Cardiac muscle cell (in vitro differentiated cells and primary cell): ENCODE measurements around the gene HINT3. TPM values are rescaled to one million over a fixed set of nuclear protein-coding genes. Genes with fewer than 3 reads are reported as not detected.

Experiments
- DNase-seq, 2 donors: peaks; one replicate each; pipeline versions ENCODE4 v3.0.0 to v3.0.0-alpha.2; 2010 to 2017; ENCODE audit warnings: low read depth in 1 of 2, low spot score in 1 of 2
- H3K27ac ChIP-seq: fragments of 200-600 bp; sonication (generic); 2 replicates; pipeline ENCODE4 v1.5.1; 2016
- H3K27me3 ChIP-seq: fragments of 200-600 bp; sonication (generic); 2 replicates; pipeline ENCODE4 v1.6.0; 2016; ENCODE audit warnings: control low read depth
- H3K36me3 ChIP-seq: fragments of 200-600 bp; sonication (generic); 2 replicates; pipeline ENCODE4 v1.5.1; 2016; ENCODE audit warnings: control low read depth
- H3K4me1 ChIP-seq: fragments of 200-600 bp; sonication (generic); 2 replicates; pipeline ENCODE4 v1.8.1; 2017; ENCODE audit warnings: low read depth, mild to moderate bottlenecking, mixed run types
- H3K4me3 ChIP-seq: fragments of 200-600 bp; sonication (generic); 2 replicates; pipeline ENCODE4 v1.5.1; 2016; ENCODE audit warnings: mild to moderate bottlenecking
- H3K9me3 ChIP-seq: fragments of 200-600 bp; sonication (generic); 2 replicates; pipeline ENCODE4 v1.5.1; 2017; ENCODE audit warnings: low read depth, mild to moderate bottlenecking, control low read depth
- polyA plus RNA-seq: library from polyadenylated mRNA; unstranded; fragments of >200 nt; fragmentation: Nextera tagmentation; extraction: Ambion mirVana; gene quantifications from 2 replicates; pipeline ENCODE4 v1.2.1, GENCODE V29; 2016
- total RNA-seq: library from RNA; depleted of rRNA; stranded (reverse); fragments of >200 nt; gene quantifications from 2 replicates; pipeline ENCODE4 v1.2.3, GENCODE V29; 2016
- TF ChIP-seq, protein P1 (sequence below): IDR thresholded peaks from 2 replicates; pipeline ENCODE4 v1.5.1; 2012; ENCODE audit warnings: low read depth, mild to moderate bottlenecking, low read length

The HINT3 gene
- total and polyA plus RNA-seq, 2 experiments from 2014 or later, result 30.8 to 43.3 TPM

DNA sequence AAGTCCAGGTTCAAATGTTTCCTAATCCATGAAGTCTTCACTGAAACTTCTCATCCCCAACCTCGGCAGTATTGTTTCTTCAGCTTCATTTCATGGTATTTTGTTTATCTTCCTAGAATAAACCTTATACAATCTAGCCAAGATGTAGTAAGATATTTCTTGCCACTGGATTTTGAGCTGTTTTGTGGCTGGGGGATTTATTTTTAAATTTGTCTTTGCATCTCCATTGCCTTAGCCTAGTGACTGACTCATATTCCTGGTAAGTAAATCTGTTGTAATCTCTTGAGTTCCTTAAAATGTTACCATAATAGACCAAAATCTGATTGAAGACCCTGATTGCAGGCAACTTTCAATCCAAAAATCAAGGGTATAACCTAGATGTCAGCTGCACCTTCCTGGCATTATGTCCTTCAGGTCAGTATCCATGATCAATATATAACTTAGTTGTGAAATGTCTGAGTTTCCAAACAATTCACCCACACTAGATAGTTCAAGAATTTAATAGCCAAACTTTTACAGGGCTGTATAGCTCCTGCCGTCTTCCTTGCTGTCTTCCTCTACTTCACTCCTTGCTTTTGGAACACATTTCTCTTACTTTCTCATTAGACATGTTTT, 25.1 kb downstream of the HINT3 start:
- Histone ChIP-seq H3K27me3 (no peaks in the 10 kb centered on the region), H3K4me3 (no peak overlapping the region), H3K9me3 (no peaks in the 10 kb centered on the region), H3K36me3 (no peaks in the 10 kb centered on the region), H3K4me1 (peaks cover 6% of the 10 kb centered on the region), H3K27ac (no peak overlapping the region)
- TF ChIP-seq, protein P1, sequence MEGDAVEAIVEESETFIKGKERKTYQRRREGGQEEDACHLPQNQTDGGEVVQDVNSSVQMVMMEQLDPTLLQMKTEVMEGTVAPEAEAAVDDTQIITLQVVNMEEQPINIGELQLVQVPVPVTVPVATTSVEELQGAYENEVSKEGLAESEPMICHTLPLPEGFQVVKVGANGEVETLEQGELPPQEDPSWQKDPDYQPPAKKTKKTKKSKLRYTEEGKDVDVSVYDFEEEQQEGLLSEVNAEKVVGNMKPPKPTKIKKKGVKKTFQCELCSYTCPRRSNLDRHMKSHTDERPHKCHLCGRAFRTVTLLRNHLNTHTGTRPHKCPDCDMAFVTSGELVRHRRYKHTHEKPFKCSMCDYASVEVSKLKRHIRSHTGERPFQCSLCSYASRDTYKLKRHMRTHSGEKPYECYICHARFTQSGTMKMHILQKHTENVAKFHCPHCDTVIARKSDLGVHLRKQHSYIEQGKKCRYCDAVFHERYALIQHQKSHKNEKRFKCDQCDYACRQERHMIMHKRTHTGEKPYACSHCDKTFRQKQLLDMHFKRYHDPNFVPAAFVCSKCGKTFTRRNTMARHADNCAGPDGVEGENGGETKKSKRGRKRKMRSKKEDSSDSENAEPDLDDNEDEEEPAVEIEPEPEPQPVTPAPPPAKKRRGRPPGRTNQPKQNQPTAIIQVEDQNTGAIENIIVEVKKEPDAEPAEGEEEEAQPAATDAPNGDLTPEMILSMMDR, result no peak
- no peak for DNase-seq

DNA sequence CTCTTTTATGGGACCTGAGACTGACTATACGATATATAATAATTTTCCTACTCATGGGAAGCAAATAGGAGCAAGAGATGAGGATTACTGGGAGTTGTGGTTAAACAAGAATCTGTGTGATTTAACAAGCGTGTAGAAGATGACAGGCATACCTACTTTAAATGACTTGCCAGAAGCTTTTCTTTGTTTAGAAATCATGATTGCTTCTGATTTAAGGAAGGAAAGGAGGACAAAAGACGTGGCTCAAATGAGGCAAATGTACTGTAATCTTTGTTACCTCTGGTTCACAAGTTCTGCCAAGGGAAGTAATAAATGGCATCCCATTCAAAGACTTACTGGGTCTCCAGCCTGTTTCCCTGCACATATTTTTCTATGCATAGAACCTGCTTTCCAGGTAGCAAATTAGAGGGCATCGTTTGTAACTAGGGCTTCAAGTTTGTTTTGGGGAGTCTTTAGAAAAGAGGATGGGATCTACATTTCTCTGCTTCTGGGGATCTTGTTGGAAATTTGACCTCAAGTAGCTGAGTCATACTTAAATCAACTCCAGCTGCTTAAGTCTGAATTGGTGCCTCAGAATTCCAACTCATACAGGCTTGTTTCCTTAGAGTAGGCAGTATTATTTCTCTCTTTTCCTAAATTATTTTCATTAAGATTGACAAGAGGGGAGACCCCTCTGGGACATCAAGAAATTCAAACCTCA, 26.8 kb downstream of the HINT3 start:
- Histone ChIP-seq H3K4me3 (no peak overlapping the region), H3K4me1 (peaks cover 16% of the 10 kb centered on the region), H3K9me3 (no peaks in the 10 kb centered on the region), H3K27ac (no peak overlapping the region), H3K36me3 (no peaks in the 10 kb centered on the region), H3K27me3 (no peaks in the 10 kb centered on the region)
- TF ChIP-seq, protein P1, result no peak
- DNase-seq, result peak in 1 of 2 donors; percentile 62

DNA sequence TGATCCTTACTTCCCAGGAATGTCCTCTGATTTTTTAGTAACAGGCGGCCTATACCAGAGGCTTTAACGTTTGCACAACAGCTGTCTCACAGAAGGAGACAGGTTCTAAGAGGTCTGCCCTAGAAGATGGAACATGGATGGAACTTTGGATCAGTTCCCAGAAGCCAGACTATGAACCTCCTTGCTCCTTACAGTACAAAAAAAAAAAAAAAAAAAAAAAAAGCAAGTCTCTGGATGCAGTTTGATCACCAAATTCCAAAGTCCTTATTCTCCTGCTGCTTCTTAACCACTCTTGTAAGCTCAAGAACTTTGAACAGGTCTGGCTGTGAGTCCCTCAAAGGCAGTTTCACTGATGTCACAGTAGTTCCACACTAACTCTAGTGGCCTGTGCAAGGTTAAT, 27.7 kb downstream of the HINT3 start:
- Histone ChIP-seq H3K36me3 (no peaks in the 10 kb centered on the region), H3K27me3 (no peaks in the 10 kb centered on the region), H3K4me1 (peaks cover 16% of the 10 kb centered on the region), H3K27ac (no peak overlapping the region), H3K9me3 (no peaks in the 10 kb centered on the region), H3K4me3 (no peak overlapping the region)
- DNase-seq, result peak in 1 of 2 donors; percentile 46
- TF ChIP-seq, protein P1, result no peak

DNA sequence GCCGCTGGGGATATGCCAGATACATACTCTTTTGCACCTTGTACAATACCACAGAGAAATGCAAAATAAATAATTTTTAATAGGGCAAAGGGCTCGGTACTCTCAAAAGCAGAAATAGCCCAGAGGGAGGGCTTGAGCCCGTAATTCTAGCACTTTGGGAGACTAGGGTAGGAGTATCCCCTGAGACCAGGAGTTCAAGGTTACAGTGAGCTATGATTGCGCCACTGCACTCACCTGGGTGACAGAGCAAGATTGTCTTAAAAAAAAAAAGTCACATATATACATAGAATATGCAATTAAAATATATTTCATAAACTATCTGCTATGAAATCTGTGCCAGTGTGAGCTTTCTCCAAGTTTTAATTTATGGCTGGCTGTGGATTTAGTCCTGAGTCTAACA, 29.0 kb downstream of the HINT3 start:
- H3K4me1 ChIP-seq, result peaks cover 16% of the 10 kb centered on the region
- DNase-seq, result no peak
- no peaks in the 10 kb centered on the region for H3K9me3 ChIP-seq
- TF ChIP-seq, protein P1, result no peak
- H3K36me3 ChIP-seq, result no peaks in the 10 kb centered on the region
- no peaks in the 10 kb centered on the region for H3K27me3 ChIP-seq
- peak overlapping the region; percentile 74 for H3K4me3 ChIP-seq
- no peak overlapping the region for H3K27ac ChIP-seq

DNA sequence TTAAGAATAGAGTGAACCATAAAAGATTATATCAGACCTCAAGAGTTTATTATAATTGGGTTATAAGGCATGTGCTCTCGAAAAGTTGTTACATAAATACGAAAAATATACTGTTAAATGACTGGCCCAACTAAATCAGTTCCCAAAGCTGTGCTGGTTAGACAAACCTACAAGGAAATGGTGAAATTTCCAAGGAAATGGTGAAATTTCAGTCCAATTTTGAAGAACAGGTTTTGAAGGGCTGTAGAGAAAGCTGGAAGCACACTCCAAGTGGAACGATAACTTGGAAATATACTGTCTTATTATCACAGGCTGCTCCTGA, 29.4 kb downstream of the HINT3 start:
- TF ChIP-seq, protein P1, result no peak
- H3K27me3 ChIP-seq, result no peaks in the 10 kb centered on the region
- peak overlapping the region; percentile 74 for H3K4me3 ChIP-seq
- no peak for DNase-seq
- H3K4me1 ChIP-seq, result peaks cover 16% of the 10 kb centered on the region
- no peaks in the 10 kb centered on the region for H3K9me3 ChIP-seq
- H3K27ac ChIP-seq, result peak overlapping the region; percentile 74
- no peaks in the 10 kb centered on the region for H3K36me3 ChIP-seq
